ENCODE measurements around the gene PDGFA. TPM values are rescaled to one million over a fixed set of nuclear protein-coding genes. Genes with fewer than 3 reads are reported as not detected.

PDGFA gene
- total RNA-seq, 3 donors from 2014 or later (not counting 1 experiment from before 2014, with no cell fraction given) = 0.86 to 2.0 (median 1.5) TPM

GRCh38 chr7:556291-556826, 36.7 kb upstream of the PDGFA start:
- Histone ChIP-seq H3K27ac (ENCODE audit: low read length) (no peak overlapping the region), H3K9me3 (ENCODE audit: control insufficient read depth, insufficient read depth, low read length) (no peaks in the 10 kb centered on the region), H3K4me1 (ENCODE audit: control insufficient read depth, insufficient read depth, low read length) (no peaks in the 10 kb centered on the region), H3K36me3 (ENCODE audit: control insufficient read depth, insufficient read depth, low read length) (no peaks in the 10 kb centered on the region), H3K27me3 (ENCODE audit: control insufficient read depth, insufficient read depth, low read length) (no peaks in the 10 kb centered on the region), H3K4me3 (ENCODE audit: low read length) (no peak overlapping the region)
- WGBS (ENCODE audit: insufficient coverage) = 94% methylated on average over 30 of the region's 30 CpGs
- Mint-ChIP-seq H3K27ac (no peak overlapping the region), H3K36me3 (no peaks in the 10 kb centered on the region), H3K4me3 (no peak overlapping the region), H3K9me3 (no peaks in the 10 kb centered on the region), H3K27me3 (ENCODE audit: low read depth in 2 of 2) (no peaks in the 10 kb centered on the region), H3K4me1 (no peaks in the 10 kb centered on the region)
- DNase-seq = no peak
- TF ChIP-seq CTCF (IDR thresholded peaks at IDR 0.05) = no peak
- intact Hi-C loops (cut with micrococcal nuclease) = no loop called here
- no peak for ATAC-seq

- WGBS (ENCODE audit: insufficient coverage) = 91% methylated on average over 18 of the region's 18 CpGs
- H3K27ac ChIP-seq (ENCODE audit: low read length) = no peak overlapping the region
- H3K27me3 ChIP-seq (ENCODE audit: control insufficient read depth, insufficient read depth, low read length) = no peaks in the 10 kb centered on the region
- no peaks in the 10 kb centered on the region for H3K4me1 ChIP-seq (ENCODE audit: control insufficient read depth, insufficient read depth, low read length)
- ATAC-seq (no peak), DNase-seq (no peak)
- Mint-ChIP-seq H3K4me1 (no peaks in the 10 kb centered on the region), H3K36me3 (no peaks in the 10 kb centered on the region), H3K27me3 (ENCODE audit: low read depth in 2 of 2) (no peaks in the 10 kb centered on the region), H3K9me3 (no peaks in the 10 kb centered on the region), H3K27ac (no peak overlapping the region), H3K4me3 (no peak overlapping the region)
- no peak overlapping the region for H3K4me3 ChIP-seq (ENCODE audit: low read length)
- no peaks in the 10 kb centered on the region for H3K9me3 ChIP-seq (ENCODE audit: control insufficient read depth, insufficient read depth, low read length)
- intact Hi-C loops (cut with micrococcal nuclease) = no loop called here
- TF ChIP-seq CTCF (IDR thresholded peaks at IDR 0.05) = no peak
- no peaks in the 10 kb centered on the region for H3K36me3 ChIP-seq (ENCODE audit: control insufficient read depth, insufficient read depth, low read length)
Observed at GRCh38 chr7:555551-556160, 36.0 kb upstream of the PDGFA start.

- Histone ChIP-seq H3K27me3 (ENCODE audit: control insufficient read depth, insufficient read depth, low read length) (no peaks in the 10 kb centered on the region), H3K4me1 (ENCODE audit: control insufficient read depth, insufficient read depth, low read length) (no peaks in the 10 kb centered on the region), H3K4me3 (ENCODE audit: low read length) (no peak overlapping the region), H3K9me3 (ENCODE audit: control insufficient read depth, insufficient read depth, low read length) (no peaks in the 10 kb centered on the region), H3K36me3 (ENCODE audit: control insufficient read depth, insufficient read depth, low read length) (no peaks in the 10 kb centered on the region), H3K27ac (ENCODE audit: low read length) (no peak overlapping the region)
- 92% methylated on average over 18 of the region's 18 CpGs for WGBS (ENCODE audit: insufficient coverage)
- H3K4me3 Mint-ChIP-seq = no peak overlapping the region
- H3K9me3 Mint-ChIP-seq = no peaks in the 10 kb centered on the region
- ATAC-seq (no peak), DNase-seq (no peak)
- TF ChIP-seq CTCF (IDR thresholded peaks at IDR 0.05) = no peak
- no peaks in the 10 kb centered on the region for H3K4me1 Mint-ChIP-seq
- intact Hi-C loops (cut with micrococcal nuclease) = no loop called here
- no peak overlapping the region for H3K27ac Mint-ChIP-seq
- no peaks in the 10 kb centered on the region for H3K27me3 Mint-ChIP-seq (ENCODE audit: low read depth in 2 of 2)
- H3K36me3 Mint-ChIP-seq = no peaks in the 10 kb centered on the region
Observed at GRCh38 chr7:553636-554111, 34.0 kb upstream of the PDGFA start.
